HG03521 (cell line): ENCODE measurements around the gene MALRD1.

ENCODE experiments used
- ATAC-seq: cut with Tn5 transposase; IDR thresholded peaks from one replicate; pipeline ENCODE4 v1.9.1; 2021; ENCODE audit warnings: mild to moderate bottlenecking, moderate library complexity; ENCODE audit not compliant: unreplicated experiment

MALRD1 gene

DNA sequence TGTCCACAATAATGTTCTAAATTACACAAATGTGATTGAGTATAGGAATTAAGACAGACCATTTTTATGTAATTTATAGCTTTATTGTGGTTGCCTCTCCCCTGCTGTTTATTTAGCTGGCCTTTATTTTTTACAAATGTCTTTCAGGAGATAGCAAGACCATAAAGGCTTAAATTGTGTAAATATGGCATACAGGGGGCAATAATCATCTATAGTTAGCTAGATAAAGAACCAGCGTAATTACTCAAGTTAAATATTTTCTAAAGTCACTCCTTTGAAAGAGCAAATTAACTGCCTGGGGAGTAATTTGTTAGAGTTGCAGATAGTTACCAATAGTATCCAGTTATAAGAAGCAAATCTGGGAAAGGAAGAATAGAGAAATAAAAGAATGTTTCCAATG lies at the start of gene MALRD1:
Gene MALRD1, plus strand, starts transcription at position 313 of the 400 bp plus-strand sequence. CDS start 138 bp downstream, outside the sequence.
- ATAC-seq = no peak

DNA sequence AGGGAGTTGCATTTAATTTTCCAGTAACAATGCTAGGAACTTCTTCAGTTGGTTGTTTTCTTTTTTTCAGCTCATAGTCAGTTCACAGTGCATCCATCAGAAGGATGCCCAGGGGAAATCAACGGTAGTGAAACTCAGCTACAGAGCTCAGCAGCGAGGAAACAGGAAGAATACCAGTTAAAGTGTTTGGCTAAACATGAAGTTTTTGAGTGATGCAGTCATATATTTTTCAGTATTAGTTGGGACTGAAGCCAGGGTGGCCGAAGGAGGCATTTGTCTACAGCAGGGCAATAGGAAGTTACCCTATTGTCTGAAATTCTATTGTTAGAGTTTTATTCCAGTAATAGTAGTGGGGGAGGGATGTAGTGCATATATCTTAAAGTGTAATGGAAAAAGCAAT lies 45.3 kb upstream of the MALRD1 start:
- ATAC-seq = no peak

DNA sequence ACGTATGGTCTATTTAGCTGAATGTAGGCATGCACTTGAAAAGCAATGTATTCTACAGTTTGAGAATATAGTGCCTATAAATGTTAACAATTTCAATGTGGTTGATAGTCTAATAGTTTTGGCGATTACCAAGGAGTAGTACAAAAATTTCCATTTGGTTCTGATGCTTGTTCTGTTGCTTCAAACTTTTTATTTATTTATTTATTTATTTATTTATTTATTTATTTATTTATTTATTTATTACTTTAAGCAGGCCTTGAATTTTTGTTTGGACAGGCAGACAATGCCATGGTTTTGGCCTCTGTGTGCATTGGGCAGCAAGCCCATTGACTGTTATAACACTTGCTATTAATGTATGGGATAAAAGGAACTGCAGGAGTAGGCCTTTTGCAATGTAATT lies 36.5 kb upstream of the MALRD1 start:
- ATAC-seq = no peak

DNA sequence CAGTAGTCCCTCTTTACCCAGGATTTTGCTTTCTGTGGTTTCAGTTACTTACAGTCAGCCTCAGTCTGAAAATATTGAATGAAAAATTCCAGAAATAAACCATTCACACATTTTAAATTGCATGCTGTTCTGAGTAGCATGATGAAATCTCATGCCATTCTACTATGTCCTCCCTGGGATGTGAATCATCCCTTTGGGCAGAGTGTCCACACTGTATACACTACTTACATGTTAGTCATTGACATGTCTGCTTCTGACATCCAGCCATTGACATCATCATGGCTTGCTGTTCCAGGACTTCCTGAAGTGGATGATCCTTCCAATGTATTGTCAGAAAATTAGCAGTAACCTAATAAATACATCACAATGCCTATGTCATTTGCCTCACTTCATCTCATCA lies 34.6 kb upstream of the MALRD1 start:
- ATAC-seq = no peak

DNA sequence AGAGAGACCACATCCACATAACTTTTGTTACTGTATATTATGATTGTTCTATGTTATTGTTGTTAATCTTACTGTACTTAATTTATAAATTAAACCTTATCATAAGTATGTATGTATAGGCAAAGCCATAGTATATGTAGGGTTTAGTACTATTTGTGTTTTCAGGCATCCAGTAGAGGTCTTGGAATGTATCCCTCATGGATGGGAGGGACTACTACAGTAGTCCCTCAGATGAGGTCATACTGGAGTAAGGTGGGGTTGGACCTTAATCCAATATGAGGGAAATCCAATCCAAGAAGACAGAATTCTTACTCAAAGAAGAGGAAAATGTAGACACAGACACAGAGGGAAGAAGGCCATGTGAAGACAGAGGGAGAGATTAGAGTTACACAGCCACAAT lies 34.1 kb upstream of the MALRD1 start:
- ATAC-seq = no peak

DNA sequence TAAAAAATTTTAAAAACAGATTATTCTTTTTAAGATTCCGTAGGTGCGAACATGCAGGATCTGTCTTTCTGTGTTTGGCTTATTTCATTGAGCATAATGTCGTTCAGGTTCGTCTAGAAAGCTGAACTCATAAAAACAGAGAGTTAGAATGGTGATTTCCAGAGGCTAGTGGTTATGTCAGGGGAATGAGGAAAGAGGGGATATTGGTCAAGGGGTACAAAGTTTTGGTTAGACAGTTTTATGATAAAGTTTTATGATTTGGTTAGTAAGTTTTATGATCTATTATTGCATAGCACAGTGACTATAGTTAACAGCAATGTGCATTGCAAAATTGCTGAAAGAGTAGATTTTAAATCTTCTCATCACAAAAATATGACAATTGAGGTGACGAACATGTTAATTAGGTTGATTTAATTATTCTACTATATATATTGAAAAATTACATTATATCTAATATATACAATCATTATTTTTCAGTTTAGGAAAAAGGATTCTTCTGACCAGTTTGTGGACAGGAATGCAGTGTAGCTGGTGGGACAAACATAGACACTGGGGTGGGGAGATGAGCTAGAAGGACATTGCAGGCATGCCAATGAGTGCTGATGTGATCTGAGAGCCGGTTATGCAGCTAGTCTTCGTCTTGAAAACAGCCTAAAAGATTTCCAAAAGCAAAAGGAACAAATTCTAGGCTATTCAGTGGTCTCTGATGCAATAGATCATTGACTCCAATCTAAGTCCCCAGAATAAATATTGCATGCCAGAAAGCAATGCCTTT lies 31.3 kb upstream of the MALRD1 start:
- ATAC-seq = no peak

DNA sequence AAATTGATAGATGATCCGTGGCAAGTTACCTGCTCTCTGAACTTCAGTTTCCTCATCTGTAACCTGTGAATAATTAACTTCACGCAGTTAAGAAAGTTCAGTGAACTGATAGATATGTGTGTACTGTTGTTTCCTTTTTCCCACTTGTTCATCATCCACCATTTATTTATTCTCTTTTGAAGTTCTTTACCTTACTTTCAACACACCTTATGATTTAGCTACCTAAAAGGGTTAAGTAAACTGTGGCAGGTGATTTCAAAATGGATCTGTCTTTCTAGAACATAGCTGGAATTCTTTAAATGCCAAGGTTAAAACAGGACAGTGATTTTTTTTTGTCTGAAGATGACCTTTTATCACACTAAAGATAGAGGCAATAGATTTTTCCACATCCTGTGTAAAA lies 27.4 kb upstream of the MALRD1 start:
- ATAC-seq = no peak

DNA sequence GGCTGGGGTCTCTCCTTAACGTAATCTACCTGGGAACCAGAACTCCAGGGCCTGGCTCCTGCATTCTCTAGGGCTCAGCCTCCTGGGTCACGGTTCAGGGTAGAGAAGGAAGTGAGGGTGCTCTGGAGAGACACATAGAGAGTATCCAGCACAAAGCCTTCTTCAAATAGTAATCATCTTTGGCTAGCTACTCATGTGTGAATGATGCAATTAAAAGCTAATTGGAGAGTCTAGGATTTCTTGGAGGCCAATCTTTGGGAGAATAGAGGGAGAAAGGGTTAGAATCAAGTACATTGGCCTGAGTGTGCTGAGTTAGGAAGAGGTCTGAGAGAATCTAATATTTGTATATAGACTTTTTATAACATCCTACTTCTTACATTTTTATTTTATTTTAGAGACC lies 24.0 kb upstream of the MALRD1 start:
- no peak for ATAC-seq

DNA sequence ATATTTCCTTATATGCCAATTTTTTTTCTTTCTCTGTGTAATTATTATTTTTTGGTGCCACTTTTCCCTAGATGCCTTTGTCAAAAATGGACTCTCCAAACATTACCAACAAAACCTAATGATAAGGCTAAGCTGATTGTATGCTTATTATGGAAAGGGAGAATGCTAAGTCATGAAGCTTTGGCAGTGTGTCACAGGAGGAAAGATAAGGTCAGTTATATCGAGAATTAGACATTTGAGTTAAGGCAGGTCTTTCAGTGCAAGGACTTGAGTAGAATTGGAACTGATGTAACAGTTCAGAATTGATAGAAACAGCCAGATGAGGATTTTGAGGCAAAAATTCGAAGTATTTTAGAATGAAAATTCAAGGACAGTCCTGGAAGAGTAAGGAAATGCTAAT lies 16.8 kb upstream of the MALRD1 start:
- ATAC-seq = no peak

DNA sequence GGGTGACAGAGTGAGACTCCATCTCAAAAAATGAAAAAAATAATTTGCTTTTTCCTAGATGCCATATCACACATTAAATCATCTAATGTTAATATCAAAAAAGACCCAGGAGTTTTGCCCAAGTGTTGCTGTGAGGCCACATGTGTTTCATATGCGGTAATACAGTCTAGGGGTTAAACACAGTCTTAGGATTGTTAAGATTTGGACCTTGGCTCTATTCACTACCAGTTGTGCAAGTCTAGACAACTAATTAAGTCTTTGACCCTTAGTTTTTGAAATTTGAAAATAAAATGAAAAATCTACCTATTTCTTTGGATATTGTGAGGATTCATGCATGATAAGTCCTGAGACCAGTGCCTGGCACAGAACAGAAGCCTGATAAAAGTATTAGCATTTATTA lies 14.9 kb upstream of the MALRD1 start:
- ATAC-seq = no peak

DNA sequence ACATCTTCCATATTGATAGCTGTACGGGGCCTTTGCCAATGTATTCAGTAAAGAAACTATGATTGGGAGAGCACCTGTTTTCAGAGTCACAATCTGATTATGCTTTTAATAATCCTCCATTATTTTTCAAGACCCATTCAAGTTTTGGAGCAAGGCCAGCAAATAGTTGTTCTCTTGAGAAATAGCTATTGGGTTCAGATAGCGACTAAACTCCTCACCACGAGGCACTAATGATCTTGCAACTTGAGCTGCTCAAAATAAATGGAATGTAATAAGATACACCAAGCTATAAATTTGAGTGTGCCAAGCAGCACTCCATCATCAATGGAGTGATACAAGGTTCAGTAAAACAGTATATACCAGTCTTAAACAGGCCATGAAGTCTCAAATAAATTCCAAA lies 7.4 kb upstream of the MALRD1 start:
- ATAC-seq = no peak

DNA sequence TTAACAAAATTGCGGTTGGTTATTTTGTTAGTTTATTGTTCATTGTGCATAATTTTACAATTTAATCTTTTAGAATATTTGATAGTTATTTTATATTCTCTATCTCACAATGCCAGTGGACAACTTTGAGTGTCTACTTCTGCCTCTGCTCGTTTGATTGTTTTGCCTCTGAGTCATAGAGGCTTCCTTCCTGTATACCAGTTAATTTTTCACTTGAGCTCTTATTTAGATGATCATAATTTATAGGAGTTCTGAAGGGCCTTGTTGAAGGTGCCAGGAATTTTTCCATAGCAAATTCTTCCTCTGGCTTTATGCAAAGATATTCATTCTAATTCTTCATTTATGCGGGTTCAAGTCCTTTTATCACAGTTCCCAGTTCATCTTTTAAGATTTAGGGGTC lies 5.2 kb upstream of the MALRD1 start:
- ATAC-seq = no peak

DNA sequence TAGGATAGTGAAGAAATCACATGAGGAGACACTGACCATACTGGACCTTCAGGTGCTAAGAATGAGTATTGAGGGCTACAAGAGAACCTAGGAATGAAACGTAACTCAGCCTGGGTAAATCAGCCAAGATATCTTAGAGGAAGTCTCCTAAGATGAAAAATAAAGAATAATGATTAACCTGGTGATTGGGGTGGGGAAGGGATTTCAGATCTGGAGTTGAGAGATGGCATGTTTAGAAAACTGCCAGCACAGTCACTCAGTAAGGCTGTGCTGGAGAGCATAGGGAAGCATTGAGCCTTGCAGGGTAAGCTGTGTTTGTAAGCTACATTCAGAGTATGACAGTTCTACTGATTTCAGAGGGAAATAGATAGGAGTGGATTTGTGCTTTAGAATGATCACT lies 1.9 kb upstream of the MALRD1 start:
- ATAC-seq = no peak

DNA sequence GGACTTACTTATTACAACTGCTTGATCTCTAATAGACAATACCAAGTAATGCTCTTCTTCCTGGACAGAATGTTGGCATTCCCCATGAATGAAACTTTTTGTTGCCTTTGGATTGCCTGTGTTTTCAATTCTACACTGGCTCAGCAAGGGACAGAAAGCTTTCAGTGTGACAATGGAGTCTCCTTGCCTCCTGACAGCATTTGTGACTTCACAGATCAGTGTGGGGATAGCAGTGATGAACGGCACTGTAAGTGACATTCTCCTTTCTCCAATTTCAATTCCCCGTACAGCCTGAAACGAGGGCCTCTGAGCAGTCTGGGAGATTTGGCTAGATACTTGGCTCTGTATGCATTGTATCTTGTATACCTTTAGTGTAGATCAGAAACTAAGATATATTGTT lies 290 bp downstream of the MALRD1 start:
- no peak for ATAC-seq

DNA sequence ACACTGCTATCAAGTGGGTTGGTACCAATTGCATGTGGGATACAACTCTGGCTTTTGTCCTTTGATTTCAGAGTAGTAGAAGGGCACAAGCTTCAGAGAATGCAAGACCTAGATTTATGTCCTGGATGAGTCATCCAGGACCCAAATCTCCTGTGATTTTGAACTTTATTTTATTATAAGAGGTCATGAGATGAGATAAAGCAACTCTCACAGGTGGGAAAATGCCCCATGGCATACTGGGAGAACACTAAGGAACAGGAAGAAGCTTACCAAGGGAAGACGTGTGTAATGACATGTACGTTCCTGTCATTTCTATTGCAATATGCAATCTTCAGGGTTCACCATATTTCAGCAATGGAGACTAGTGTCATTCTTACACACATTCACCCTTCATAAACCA lies 966 bp downstream of the MALRD1 start:
- no peak for ATAC-seq

DNA sequence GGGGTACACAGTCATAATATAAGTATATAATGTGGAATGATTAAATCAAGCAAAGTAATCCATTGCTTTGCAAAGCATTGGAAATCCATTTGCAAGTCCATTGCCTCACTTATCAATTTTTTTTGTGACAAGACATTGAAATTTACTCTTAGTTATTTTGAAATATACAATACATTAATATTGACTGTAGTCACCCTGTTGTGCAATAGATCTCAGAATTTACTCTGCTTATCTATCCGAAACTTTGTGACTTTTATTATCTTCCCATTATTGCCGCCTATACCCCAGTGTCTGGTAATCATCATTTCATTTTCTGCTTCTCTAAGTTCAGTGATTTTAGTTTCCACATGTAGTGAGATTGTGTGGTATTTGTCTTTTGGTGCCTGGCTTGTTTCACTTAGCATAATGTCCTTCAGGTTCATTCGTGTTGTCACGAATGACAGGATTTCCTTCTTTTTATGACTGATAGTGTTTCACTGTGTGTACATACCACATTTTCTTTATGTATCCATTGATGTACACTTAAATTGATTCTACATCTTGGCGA lies 5.8 kb downstream of the MALRD1 start:
- no peak for ATAC-seq

DNA sequence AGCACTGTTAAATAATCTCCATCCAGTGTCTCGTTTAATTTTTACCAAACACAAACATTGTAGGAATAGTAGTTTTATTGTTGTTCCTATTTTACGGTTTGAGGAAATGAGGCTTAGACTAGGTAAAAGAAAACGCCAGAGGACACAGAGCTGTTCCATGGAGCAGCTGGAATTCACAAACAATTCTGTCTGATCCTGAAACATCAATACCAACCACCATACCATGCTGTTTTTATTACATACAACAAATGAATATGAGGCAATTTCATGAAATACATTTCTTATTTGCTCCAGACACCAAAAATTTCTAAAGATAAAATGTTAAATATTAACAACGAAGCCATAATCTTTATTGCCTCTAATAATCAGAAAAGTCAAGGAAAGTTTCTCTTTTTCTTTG lies 9.4 kb downstream of the MALRD1 start:
- ATAC-seq = no peak

DNA sequence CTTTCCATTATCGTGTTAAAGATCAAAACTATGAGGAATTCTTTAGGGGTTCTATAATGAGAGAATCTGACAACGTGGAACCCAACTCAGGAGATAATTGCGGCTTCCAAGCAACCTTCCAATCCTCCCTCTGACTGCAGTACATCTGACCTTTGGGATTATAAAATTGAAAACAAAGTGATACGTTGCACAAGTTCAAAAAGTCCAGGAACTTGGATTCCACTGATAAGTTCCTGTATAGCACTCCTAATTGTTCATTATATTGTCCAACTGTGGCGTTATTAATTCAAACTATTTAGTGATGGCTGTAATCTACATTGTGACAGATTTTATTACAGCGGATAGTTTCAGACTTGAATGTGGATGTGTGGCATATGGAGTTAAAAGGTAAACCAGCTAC lies 15.4 kb downstream of the MALRD1 start:
- no peak for ATAC-seq

DNA sequence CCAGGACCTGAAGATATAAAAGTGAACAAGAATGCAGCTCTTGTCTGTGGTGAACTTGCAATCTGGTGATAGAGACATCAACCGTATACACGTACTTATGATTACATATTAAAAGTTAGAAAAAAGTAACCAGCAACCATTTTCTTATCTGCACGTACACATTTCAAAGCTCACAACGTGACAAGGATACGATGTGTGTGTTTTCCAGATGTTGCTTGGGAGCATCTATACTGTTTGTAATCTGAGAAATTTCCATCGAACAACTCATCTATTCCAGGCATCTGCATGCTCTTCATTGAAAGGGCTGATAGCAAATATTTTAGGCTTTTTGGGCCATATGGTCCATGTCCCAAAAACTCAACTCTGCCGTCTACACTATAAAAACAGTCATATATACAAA lies 23.3 kb downstream of the MALRD1 start:
- no peak for ATAC-seq

DNA sequence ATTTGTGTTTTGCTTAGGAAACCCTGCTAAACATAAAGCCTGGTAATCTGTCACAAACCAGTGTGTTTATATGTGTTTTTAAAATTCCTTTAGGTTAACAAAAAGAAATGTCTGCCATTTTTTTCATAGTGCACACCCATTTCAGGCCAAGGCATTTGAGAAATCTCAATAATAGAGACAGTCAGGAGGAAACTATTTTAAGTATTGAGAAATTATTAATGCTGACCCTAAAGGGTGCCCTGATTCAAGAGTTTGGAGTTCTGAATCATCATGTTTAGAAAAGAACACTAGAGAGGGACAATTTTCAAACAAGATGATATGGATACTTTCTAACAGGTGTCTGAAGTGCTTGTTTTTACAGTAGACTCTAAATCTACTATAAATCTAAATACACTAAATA lies 28.7 kb downstream of the MALRD1 start:
- ATAC-seq = no peak

DNA sequence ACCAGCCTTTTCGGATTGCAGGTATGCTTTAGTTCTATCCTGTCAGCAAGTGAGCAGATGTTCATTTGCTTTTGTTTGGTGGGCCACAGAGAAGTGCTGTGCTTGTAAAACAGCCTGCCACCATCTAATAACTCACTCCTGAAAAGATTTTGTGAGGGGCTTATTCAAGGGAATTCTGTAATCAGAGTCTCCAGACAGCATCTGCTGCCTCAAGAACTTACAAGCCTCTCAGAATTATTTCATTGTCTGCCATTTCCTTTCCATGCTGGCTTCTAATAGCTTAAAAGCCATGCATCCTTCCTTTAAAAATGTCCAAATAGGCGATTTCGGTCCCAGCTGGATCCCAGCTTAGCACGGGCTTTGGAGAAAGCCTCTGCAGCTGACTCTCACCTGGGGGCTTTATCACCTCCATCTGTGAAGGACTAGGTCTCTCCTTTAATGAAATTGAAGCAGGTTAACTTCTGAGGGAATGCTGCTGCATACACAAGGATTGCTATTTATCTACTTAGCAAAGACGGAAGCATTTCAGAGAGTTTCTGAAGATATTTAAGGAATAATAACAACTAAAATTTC lies 48.0 kb downstream of the MALRD1 start:
- ATAC-seq = no peak

DNA sequence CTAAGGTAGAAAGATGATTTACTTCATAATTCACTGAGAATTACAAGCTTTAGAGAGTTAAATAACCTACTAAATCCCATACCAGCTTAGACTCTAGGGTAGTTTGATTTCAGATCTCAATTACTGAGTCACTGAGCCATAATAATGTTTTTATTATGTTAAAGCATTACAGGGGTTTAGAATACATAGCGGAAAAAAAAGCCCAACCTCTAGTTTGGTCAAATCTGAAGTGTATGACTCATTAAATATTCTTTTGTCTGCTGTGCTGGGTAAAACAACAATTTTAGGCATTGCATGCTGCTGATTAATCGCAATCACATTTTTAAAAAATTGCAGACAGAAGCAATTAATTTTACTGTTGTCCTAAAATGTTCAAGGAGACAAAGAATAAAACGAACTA lies 48.5 kb downstream of the MALRD1 start:
- no peak for ATAC-seq

DNA sequence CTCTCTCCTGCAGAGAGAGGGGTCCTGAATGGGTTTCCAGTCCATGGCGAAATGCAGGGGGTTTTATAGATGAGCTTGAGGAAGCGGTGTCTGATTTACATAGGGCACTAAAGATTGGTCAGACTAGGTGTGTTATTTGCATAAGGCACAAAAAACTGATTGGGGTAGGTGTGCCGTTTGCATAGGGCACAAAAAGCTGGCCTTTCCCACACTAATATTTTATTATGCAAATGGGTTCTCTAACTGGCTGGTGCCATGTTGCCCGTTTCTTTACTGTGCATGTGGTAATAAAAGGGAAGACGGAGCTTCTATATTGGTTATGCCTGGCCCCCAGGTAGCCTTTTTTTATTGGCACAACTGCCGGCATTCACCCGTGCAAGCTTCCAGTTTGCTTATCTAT lies 50.2 kb downstream of the MALRD1 start:
- no peak for ATAC-seq
